ENCODE data around the gene FRG2C.

Gene FRG2C

GRCh38 chr3:75687323-75687722, 23.2 kb downstream of the FRG2C start:
- Mint-ChIP-seq H3K4me3 (no peak overlapping the region), H3K4me1 (ENCODE audit: low read depth in 2 of 2) (no peaks in the 10 kb centered on the region), H3K9me3 (peaks cover 8 to 34% of the 10 kb centered on the region in 2 donors), H3K27me3 (no peaks in the 10 kb centered on the region), H3K27ac (no peak overlapping the region), H3K36me3 (ENCODE audit: insufficient read depth) (no peaks in the 10 kb centered on the region)
- ATAC-seq (replicated peaks) (no peak), DNase-seq (no peak)

DNA sequence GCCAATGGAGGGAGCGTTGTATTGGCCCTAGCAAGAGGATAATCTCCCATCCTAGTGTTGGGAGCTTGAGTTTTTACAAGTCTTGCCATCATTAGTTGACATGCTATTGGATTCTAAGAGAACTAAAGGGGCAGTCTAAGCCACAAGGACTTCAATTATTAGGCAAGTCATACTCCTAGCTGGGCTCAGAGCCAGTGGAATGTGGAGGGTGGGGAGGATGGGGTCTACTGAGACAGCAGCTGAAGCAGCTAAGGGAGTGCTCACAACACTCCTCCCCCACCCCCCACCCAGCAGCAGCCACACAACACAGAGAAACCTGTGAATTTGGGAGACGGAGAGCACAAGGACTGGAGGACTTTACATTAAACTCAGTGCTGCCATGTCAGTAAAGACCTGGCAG, 27.9 kb downstream of the FRG2C start:
- no peak overlapping the region for H3K27ac Mint-ChIP-seq
- ATAC-seq (replicated peaks): no peak
- peaks cover 8 to 23% of the 10 kb centered on the region in 2 donors for H3K9me3 Mint-ChIP-seq
- no peaks in the 10 kb centered on the region for H3K36me3 Mint-ChIP-seq (ENCODE audit: insufficient read depth)
- H3K27me3 Mint-ChIP-seq: no peaks in the 10 kb centered on the region
- H3K4me1 Mint-ChIP-seq (ENCODE audit: low read depth in 2 of 2): no peaks in the 10 kb centered on the region
- H3K4me3 Mint-ChIP-seq: no peak overlapping the region
- DNase-seq: no peak

Data from effector memory CD8-positive, alpha-beta T cell (primary cell).